ENCODE data around the gene CD48.
"Not testable (repeated sequence)": the region's sequence is repeated elsewhere in the genome, so short reads cannot be mapped to it uniquely, and the experiment has no call there.

CD48 gene

DNA sequence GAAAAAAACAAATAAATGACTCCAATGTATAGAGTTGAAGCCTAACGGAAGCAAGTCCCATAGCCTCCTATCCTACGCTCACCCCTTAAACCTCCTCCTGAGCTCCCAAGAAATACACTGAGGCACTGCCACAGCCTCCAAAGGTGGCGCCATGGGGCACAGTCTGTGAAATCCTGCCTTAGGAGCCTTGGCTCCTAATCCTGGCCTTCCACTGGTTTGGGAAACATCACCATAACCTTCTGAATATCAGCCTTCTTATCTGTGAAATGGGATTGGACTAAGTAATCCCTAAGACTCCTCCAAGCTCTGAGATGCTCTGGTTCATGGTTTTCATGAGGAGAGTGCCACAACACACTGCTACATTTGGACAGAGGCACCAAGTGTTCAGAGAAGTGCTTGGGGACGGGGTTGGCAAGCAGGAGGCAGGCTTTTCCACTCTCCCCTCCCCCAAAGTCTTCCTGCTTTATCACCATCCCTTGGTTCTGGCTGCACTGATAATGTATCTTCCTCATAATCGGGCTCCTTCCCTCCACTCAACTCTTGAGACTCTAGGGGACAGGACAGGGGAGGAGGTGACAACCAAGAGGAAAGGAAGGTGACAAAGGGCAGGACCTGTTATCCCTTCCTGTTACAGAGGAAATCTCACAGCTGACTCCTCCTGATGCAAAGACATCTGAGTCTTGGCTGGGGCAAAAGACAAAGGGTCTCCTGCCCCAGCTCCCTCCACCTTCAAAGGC, 30.2 kb upstream of the CD48 start:
- DNase-seq (ENCODE audit: low read depth): no peak

DNA sequence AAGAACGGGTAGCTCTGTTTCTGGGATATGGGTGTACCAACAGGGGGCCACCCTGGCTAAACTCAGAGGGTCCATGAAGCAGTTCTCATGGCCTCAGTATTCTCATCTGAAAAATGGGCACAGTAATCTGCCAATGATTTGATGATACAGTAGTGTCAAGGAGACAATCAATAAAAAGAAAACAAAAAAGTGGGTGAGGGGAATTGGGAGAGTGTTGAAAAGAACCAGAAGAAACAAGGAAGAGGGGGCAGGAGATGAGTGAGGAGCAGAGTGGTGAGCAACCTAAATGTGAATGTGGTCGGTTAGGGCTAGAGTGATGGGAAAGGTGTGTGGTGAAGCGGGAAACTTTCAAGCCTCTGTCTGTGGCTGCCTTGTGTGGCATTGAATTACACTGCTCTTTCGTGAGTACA, 29.5 kb upstream of the CD48 start:
- DNase-seq (ENCODE audit: low read depth): no peak

DNA sequence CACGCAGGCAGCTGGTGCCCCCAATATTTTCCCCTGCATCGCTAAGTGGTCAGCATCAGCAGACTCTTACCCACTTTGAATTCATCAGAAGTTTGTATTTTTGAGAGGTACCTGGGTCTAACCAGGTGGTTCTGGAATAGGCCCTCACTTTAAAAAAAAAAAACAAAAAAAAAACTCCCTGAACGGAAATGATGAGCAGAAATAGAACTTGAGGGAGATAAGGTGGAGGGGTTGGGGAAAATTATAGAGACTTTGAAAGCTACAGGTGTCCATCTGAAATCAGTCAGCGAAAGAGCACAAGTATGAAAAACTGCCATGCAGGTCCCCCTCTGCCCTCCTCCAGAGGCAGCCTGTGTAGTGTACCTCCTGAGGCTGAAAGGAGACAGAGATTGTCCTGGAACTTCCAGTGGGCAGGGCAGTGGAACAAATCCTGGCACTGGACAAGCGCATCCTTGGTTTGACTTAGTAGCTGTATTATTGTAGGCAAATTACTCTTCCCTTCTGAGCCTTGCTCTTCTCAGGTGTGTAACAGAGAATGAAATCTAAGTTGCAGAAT, 28.6 kb upstream of the CD48 start:
- no peak for DNase-seq (ENCODE audit: low read depth)

GRCh38 chr1:160739098-160739511, 27.5 kb upstream of the CD48 start, which contains the start of gene SLAMF7:
TSS of gene SLAMF7 (plus strand) at chr1:160739247. CDS start at chr1:160739302, 55 bp downstream.
- DNase-seq (ENCODE audit: low read depth): no peak

DNA sequence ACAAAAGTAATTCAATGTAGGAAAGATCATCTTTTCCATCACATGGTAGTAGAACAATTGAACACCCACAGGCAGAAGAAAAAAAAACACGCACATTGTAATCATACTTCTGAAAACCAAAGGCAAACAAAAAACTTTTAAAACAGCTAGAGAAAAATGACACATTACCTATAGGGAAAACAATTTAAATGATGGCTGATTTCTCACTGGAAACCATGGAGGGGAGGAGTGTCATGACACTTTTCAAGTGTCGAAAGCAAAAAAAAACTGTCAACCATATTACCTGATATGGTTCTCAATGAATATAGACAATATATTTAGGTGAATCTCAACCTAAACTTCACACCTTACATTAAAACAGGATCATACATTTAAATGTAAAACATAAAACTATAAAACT, 26.6 kb upstream of the CD48 start:
- no peak for DNase-seq (ENCODE audit: low read depth)

- no peak for DNase-seq (ENCODE audit: low read depth)
Observed at GRCh38 chr1:160734301-160734700, 22.7 kb upstream of the CD48 start.

DNA sequence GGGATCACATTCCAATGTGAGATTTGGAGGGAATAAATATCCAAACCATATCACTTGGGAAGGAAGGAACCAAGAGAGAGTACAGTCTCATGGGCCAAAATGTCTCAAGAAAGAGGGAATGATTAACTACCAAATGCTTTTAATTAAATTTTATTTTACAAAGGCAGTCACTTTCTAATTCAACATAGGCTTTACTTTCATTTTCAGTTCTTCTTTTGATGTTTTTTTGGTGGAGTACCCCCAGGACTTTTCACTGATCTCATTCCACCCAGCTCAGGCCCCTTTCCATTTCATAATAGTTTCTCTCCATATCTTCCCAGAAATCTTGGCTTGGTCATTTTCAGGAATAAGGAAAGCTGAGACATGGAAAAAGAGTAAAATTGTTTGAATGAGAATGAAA, 22.3 kb upstream of the CD48 start:
- DNase-seq (ENCODE audit: low read depth): no peak

DNA sequence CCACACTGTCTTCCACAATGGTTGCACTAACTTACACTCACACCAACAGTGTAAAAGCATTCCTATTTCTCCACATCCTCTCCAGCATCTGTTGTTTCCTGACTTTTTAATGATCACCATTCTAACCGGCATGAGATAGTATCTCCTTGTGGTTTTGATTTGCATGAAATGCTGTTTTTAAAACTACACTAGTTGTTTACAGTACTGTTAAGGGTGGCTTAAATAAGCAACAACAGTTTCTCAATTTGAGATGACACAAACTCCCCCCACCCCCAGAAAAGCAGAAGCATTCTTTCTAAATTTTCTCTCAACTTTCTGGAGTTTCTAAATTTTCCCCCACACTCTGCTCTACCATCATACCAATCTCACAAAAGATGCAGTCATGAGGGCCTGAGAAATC, 20.4 kb upstream of the CD48 start:
- DNase-seq (ENCODE audit: low read depth): no peak

DNA sequence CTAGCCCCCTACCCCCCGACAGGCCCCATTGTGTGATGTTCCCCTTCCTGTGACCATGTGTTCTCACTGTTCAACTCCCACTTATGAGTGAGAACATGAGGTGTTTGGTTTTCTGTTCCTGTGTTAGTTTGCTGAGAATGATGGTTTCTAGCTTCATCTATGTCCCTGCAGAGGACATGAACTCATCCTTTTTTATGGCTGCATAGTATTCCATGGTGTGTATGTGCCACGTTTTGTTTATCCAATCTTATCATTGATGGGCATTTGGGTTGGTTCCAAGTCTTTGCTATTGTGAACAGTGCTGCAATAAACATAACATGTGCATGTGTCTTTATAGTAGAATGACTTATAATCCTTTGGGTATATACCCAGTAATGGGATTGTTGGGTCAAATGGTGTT, 19.9 kb upstream of the CD48 start:
- DNase-seq (ENCODE audit: low read depth): not testable (repeated sequence)

DNA sequence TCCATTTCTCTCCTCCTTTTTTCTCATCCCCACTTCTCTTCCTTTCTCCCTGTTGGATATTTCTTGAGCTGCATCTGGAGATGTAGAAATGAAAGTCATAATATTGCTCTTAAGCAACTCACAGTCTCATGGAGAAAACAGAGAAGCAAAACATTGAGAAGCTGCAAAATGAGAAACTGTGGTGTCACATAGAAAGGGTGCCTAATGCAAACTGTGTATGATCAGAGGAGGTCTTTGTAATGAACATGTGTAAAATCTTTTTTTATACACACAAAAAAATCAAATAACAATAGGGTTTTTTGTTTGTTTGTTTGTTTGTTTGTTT, 15.7 kb upstream of the CD48 start:
- DNase-seq (ENCODE audit: low read depth): no peak

DNA sequence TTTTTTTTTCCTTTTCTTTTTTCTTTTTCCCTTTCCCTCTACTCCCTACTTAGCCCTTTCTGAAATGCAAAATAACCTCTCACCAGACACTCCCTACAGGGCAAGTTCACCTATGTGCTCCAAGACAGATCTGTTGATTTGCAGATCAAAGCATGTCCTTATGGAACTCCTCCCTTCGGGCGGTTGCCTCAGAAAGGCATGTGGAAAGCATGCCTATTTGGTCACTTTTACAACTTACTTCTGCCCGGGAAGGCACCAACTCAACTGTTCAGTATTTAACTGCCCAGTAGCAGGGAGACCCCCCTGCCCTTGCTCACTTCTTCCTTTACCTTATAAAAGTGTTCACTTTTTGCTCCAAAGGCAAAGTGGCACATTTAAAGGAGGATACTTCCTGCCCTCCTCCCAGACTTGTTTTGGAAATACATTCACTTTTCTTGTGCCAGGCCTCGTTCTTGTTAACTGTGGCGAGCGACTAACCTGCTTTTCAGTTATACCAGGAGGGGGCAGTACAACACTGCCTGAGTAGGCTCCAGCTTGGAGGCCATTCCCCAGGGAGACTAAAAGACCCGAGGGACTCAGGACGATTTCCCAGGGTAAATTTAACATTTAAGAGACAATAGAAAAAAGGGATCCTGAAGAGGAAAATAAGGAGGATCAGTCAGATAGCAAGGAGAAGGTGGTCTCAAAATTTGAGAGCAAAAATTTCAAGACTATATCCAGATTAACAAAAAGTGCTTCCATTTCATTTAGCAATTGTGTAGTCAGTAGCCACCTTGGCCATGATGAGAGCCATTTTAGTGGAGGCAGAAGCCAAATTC, 15.1 kb upstream of the CD48 start:
- peak; percentile 47 for DNase-seq (ENCODE audit: low read depth)

- DNase-seq (ENCODE audit: low read depth): no peak
Observed at GRCh38 chr1:160726114-160726497, 14.5 kb upstream of the CD48 start.

DNA sequence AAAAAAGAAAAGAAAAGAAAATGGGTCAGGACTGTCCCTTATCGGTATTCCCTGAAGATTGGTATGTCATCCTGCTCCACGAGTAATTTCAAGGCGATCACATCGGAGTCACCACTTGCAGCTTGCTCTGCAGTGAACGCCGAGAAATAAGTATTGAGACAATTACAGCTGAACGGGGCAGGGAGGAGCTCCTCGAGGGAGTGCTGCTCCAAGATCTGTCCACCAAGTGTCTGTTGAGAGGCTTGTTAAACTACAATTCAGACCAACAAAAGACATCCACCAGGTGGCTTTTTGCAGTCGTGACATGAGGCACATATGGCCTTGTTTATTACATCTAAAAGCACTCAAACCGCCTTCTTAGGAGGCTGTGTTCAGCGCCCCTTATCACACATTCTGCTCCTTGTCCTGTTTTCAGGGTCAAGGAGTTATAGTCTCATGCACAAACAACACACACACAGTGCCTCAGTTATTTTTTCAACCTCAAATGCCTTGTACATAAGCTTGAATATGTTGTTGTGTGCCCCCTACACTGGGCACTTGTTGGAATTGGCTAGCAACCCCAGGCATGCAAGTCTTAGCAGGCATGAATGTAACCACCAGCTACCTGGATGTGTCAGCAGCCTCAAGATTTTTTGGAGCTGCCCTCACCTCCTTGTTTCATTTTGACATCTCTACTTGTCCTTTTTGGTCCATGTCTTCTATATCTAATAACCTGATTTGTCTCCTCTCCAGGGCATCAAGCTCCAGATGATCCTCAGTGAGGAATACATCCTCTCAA, 13.0 kb upstream of the CD48 start:
- DNase-seq (ENCODE audit: low read depth): no peak

DNA sequence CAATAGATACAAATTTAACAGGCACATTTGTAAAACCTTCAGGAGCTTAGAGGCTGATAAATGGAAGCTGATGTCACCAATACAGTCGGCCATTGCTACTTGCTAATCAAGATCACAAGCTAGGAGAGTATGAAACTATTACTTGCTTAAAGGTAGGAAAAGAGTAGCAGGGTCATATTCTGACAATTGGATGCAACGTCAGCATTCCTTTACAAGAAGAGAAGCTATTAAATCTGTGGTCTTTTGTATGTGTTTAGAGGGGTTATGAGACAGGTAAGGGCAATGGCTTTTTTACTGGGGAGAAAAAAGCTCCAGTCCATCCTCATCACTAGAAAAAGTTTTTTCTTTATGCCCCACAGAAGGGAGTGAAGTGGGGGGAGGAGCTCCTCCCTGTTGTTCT, 11.7 kb upstream of the CD48 start:
- no peak for DNase-seq (ENCODE audit: low read depth)

GRCh38 chr1:160722726-160723125, 11.1 kb upstream of the CD48 start:
- DNase-seq (ENCODE audit: low read depth): no peak

- no peak for DNase-seq (ENCODE audit: low read depth)
Observed at GRCh38 chr1:160721473-160721872, 9.9 kb upstream of the CD48 start.

DNA sequence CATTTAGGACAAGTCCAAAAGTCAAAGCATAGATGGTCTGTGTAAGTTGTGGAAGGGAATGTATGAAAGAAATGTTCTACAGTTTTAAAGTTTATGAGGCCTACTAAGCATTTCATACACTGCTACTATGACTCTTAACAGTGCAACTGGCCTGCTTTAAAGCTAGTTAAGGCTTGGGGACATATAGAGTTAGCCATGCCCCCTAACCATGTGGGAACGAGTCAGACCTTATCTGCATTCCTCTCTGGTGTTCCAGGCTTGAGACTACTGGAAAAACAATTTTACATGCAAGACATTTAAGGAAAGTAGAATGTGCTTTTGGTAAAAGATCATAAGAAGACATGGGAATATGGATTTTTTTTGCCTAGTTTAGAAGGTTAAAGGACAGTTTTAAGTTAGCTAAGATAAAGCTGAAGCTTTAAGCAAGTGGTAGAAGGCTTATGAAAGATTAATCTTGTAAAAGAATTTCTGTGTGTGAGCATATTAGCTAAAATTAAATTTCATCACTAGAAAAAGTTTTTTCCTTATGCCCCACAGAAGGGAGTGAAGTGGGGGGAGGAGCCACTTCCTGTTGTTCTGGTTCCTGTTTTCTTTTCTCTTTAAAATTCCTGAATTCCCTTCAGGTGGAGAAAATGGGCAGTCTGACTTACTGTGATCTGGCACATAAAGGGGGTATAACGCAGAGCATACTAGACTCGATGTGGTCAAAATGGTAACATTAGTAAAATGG, 8.9 kb upstream of the CD48 start:
- DNase-seq (ENCODE audit: low read depth): no peak

GRCh38 chr1:160718210-160718609, 6.6 kb upstream of the CD48 start:
- no peak for DNase-seq (ENCODE audit: low read depth)

DNA sequence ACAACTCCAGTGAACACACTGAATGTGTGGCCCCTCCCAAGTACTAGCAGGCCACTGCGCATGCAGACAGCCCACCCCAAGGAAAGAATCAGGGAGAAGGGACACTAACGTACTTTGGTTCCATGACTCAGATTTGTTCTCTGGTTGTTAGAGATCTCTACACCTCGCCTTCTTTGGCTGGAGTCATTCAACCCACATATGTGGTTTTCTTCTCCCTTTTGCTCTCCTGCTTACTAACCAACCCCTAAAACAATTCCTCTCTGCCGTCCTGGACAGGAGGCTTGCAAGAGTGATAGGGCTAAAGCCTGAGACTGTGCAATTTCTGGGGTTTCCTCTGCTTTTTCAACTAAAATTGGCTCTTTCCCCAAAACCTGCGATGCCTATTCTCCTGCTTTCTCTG, 5.7 kb upstream of the CD48 start:
- DNase-seq (ENCODE audit: low read depth): no peak

- no peak for DNase-seq (ENCODE audit: low read depth)
Observed at GRCh38 chr1:160716013-160716412, 4.4 kb upstream of the CD48 start.

GRCh38 chr1:160714034-160714648, 2.5 kb upstream of the CD48 start:
- DNase-seq (ENCODE audit: low read depth): not testable (repeated sequence)

Data from T follicular helper cell (primary cell).